Stimulated activated CD8-positive, alpha-beta memory T cell treated with anti-CD3 and anti-CD28 coated beads, Interleukin-4, amount 100 ng/mL, for 24 hours (primary cell): ENCODE data around the gene SLC39A11.

Source experiments
- DNase-seq: peaks from one replicate; pipeline ENCODE4 v3.0.0-alpha.2; 2020; ENCODE audit warnings: low read depth

Gene SLC39A11

GRCh38 chr17:72976971-72977770 lies 115.3 kb downstream of the SLC39A11 start:
- DNase-seq = no peak

- no peak for DNase-seq
These were observed 117.0 kb downstream of the SLC39A11 start for GRCh38 chr17:72975509-72975908.

GRCh38 chr17:72974605-72975232 lies 117.8 kb downstream of the SLC39A11 start:
- no peak for DNase-seq

- no peak for DNase-seq
These were observed 120.1 kb downstream of the SLC39A11 start for GRCh38 chr17:72972263-72972951.

GRCh38 chr17:72971226-72971880 lies 121.1 kb downstream of the SLC39A11 start:
- DNase-seq = no peak

- DNase-seq = no peak
These were observed 121.7 kb downstream of the SLC39A11 start for GRCh38 chr17:72970797-72971196.

- DNase-seq = no peak
These were observed 122.2 kb downstream of the SLC39A11 start for GRCh38 chr17:72970246-72970645.

- no peak for DNase-seq
These were observed 123.1 kb downstream of the SLC39A11 start for GRCh38 chr17:72969293-72969906.

GRCh38 chr17:72968798-72969197 lies 123.7 kb downstream of the SLC39A11 start:
- no peak for DNase-seq

GRCh38 chr17:72967977-72968585 lies 124.4 kb downstream of the SLC39A11 start:
- DNase-seq = no peak

GRCh38 chr17:72967277-72967970 lies 125.1 kb downstream of the SLC39A11 start:
- no peak for DNase-seq

GRCh38 chr17:72962106-72962505 lies 130.4 kb downstream of the SLC39A11 start:
- no peak for DNase-seq

GRCh38 chr17:72955391-72956140 lies 136.9 kb downstream of the SLC39A11 start:
- DNase-seq = no peak

- DNase-seq = no peak
These were observed 137.9 kb downstream of the SLC39A11 start for GRCh38 chr17:72954579-72954978.

- no peak for DNase-seq
These were observed 138.9 kb downstream of the SLC39A11 start for GRCh38 chr17:72953621-72954020.

GRCh38 chr17:72952641-72953315 lies 139.7 kb downstream of the SLC39A11 start:
- no peak for DNase-seq

GRCh38 chr17:72952220-72952619 lies 140.3 kb downstream of the SLC39A11 start:
- DNase-seq = no peak

- DNase-seq = no peak
These were observed 142.1 kb downstream of the SLC39A11 start for GRCh38 chr17:72950242-72950931.

GRCh38 chr17:72948115-72948514 lies 144.4 kb downstream of the SLC39A11 start:
- no peak for DNase-seq
